ENCODE data around the gene SPATA13.
"Not testable (repeated sequence)": the region's sequence is repeated elsewhere in the genome, so short reads cannot be mapped to it uniquely, and the experiment has no call there.

SPATA13 gene

DNA sequence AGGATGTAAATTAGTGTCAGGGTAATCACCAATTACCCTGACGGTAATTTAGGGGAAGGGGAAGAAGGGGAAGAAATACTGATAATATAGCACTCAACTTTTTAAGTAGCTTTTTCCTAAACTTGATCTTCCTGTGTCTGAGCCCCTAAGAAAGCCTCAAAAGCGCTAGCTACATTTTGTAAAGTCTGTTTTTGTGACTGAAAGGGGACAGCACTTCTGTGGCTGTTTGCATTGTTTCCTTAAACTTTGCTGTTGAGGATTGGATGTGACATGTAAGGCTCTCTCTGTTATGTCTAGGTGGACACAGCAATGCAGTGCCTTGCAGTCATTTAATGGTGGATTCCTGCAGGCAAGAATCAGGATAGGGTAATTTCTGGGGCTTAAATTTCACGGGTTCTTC is 42.8 kb downstream of the SPATA13 start:
- no peak for DNase-seq

DNA sequence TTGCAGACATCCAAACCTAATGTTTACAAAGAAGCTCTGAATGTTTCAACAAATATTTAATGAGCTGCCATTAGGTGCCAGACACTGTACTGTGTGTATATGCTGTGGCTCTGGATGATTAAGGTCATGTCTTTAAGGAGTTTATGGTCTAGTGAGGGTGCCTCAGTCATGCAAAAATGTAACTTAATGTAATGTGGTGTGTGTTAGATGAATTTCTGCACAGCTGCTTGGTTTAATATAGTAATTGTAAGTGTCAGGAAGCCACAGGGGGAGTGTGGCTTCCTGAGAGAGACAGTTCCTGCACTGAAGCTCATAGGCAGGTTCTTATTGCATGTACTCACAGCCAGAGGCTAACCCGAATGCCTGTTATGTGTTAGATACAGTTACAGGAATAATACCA is 43.3 kb downstream of the SPATA13 start:
- DNase-seq, result no peak

DNA sequence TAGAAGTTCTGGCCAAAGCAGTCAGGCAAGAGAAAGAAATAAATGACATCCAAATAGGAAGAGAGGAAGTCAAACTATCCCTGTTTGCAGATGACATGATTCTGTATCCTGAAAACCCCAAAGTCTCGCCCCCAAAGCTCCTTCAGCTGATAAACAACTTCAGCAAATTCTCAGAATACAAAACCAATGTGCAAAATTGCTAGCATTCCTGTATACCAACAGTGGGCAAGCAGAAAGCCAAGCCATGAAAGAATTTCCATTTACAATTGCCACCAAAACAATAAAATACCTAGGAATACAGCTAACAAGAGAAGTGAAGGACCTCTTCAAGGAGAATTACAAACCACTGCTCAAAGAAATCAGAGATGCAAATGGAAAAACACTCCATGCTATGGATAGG is 44.6 kb downstream of the SPATA13 start:
- not testable (repeated sequence) for DNase-seq

DNA sequence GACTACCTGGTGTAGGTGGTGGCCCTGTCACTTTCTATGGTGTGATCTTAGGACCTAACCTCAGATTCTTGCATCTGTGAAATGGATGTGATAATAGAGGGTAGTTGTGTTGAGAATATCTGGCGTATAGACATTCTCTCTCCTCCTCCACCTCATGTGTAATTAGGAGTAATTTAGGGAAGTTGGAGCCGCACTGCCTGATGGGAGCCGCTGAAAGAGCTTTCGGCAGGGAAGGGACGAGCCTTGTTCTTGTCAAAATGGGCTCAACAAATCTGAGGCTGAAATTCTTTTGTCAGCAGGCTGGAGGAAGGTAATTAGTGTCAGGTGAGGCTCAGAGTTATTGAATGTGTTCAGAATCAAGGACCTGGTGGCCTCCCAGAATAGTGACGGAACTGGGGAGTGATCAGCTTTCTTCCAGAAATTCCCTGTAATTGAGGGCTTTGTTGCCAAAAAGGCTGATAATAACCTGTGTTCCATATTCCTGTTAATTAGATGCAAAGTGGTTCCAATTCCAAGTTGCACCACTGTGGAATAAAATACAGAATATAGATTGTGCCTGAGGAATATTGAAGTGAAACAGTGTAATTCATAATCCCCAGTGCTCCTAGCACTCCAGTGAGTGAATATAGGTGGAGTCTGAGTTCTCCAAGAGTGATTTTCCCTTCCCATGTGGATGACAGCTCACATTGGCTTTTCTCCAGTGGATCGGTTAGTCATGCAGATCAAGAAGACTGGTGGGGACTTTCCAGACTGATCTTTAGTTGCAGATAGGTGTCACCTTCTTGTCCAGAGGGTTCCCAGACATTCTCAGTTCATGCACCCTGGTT is 47.5 kb downstream of the SPATA13 start:
- no peak for DNase-seq

DNA sequence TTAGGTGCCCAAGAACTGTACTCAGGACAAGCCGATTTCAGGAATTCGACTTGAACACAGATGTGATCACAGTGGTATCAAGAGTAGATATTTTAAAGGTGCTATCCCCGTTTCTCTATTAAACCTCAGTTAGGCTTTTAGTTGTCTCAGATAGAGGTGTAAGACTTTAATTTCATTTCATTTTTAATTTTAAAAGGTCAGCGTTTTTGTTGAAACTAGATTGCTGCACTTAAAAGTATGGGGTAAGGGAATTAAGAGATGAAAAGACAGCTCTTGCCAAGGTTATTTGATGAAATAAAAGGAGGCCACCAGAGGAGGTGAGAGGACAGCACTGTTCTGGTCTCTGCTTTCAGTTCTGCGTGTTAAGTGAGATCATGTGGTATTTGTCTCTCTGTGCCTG is 48.6 kb downstream of the SPATA13 start:
- no peak for DNase-seq

DNA sequence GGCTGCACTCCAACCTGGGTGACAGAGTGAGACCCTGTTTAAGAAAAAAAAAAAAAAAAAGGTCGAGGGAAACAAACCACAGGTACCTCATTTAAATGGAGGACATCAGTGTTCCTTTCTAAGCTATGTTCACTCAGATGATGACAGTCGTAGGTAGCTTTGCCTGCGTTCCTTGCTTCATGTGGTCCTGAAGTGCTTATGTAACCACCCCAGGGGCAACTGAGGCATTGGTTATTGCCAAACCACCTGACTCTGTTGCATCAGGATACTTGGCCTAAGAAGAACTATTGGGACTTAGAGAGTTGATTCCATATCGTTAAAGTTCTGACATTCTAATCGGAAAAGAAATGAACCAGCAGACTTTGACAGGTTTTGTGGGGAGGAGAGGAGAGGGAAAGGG is 51.7 kb downstream of the SPATA13 start:
- no peak for DNase-seq

DNA sequence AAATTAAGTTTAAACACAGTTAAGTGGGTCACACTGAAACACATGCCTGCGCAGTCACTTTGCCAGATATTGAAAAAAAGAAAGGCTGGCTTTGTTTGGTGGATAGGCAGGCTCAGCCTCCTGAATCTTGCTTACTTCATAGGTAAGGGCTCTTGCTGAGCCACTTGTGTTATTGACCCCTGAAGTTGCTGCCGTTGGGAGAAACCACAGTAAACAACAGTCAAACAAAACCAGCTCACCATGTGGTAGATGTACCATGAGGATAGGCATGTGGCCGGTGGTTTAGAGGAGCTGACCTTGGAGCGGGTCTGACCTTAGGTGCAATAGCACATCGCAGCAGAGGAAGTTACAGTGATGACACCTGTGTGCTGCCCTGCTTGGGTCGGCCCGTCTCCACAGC is 52.2 kb downstream of the SPATA13 start:
- no peak for DNase-seq

DNA sequence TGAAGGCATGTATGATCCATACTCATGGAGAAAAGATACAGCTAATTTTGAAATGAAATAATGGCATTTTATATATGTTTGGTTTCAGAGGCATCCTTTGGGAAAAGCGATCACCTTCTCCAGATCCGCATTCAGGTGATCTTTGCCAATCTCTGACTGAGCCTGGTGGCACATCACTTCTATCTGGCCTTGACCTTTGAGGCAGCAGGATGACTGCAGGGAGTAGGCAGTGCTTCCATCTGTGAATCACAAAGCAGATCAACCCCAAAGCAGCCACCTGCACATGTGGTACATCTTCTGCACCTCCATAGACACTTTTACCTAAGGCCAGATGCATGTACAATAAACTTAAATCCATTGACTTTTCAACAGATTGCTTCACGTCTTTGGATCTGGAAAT is 53.4 kb downstream of the SPATA13 start:
- DNase-seq, result no peak

DNA sequence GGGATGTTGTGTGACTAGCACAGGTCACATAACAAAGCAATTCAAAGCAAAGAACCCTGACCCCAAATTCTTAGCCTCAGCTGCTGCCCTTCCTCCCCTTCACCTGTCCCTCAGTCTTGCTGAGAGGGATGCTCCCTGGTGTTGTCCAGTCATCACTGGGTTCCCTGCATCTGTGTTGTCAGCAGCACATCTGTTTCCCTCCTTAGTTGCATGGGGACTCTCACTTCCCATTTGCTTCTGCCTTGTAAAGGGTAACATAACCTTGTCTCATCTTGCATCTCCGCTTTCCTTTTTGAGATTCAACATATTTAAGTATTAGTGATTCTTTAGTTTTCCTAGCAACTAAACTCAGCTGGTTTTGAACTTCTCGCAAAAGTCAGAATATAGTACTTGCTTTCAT is 54.0 kb downstream of the SPATA13 start:
- no peak for DNase-seq

DNA sequence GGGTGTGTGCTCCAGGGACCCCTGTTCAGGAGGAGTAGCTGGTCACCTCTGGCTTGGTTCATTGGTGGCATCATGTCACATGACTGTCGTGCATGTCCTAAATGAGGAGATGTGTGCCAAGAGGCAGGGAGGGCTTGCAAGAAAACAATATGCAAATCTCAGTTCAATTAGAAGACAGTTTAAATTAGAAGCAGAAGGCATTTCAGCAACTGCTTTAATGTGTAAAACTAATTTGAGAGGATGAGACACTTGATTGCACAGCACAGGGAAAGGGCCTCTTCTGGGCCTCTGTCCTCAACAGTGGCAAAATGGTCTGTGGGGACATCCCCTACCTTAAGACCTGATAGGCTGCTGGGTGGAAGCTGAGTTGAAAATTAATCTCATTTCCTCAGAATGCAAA is 54.6 kb downstream of the SPATA13 start:
- no peak for DNase-seq

DNA sequence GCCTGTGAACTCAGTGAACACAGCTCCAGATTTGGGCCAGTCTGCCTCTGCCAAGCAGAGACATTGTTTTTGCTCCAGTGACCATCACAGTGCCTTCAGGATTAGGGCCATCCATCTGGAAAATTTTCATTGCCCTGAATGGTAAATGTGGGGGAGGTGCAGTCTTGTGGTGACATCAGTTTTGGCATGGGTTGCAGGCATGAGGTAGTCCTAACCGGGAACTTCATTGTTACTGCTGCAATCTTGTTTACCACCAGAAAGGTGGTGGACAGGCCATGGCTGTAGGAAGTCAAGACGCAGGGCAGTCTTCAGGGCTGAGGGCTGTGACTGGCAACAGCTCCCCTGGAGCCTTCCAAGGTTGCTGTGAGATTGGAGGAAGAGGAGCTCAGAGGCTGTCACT is 55.2 kb downstream of the SPATA13 start:
- no peak for DNase-seq

DNA sequence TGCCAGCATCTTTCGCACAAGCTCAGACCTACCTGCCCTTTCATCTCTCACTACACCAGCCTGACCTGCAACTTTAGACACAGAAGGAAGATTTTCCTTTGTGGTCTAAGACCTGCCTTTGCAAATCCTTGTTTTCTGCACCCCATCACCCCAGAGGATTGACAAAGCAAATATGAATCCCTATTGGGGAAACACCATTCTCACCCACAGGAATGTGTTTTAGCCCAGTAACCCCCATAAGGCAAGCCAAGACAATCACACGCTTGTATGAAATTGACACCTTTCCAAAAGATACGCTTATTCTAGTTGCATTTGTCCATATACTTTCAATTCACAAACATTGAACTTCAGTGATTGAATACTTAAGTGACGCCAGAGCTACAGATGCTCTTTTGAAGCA is 55.7 kb downstream of the SPATA13 start:
- no peak for DNase-seq

DNA sequence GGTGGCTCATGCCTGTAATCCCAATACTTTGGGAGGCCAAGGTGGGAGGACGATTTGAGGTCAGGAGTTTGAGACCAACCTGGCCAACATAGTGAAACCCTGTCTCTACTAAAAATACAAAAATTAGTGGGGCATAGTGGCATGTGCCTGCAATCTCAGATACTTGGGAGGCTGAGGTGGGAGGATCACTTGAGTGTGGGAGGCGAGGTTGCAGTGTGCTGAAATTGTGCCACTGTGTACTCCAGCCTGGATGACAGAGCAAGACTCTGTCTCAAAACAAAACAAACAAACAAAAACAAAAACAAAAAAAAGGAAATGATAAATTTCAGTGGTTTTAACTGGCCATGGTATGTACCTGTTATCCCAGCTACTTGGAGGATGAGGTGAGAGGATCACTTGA is 56.3 kb downstream of the SPATA13 start:
- not testable (repeated sequence) for DNase-seq

DNA sequence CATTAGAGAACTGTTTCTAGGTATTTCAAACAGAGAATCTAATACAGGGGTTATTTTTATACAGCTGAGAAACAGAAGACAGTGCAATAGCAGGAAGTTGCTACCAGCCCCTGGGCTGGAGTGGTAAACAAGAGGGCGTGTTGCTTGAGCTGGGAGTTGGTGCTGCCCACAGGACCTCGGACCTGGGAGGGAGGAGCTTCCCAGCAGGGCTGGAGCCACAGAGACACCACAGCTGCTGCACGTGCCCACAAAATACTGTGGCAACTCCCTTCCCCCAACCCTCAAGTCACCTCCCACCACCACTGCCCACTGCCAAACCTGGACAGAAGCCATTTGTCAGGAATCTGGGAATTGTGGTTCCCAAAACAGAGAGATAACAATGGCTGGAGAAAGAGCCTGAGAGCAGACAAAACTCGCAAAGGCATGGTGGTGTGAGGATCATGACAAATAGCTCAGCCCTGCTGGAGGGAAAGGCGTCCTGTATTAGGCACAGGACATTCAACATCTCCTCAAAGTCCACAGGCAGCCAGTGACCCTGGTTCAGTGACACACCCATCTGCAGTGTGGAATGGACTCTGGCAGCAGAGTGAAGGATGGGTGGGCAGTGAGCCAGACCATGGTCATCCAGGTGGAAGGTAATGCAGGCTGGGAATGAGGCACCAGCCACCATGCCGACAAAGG is 57.2 kb downstream of the SPATA13 start:
- DNase-seq, result no peak

DNA sequence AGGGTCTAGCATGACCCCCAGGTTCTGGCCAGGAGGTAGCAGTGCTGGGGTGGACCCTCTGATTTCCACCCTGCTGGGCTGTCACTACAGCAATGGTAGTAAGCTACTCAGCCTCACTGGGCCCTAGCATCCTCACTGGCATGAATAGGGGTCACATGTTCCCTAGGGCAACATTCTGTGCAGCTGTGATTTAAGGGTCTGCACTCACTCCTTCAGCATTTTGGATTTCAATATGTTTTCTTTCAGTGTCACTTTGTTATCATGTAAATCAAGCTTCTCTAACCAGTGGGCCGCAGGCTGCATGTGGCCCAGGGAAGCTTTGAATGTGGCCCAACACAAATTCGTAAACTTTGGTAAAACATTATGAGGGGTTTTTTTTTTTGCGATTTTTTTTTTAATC is 57.8 kb downstream of the SPATA13 start:
- no peak for DNase-seq

DNA sequence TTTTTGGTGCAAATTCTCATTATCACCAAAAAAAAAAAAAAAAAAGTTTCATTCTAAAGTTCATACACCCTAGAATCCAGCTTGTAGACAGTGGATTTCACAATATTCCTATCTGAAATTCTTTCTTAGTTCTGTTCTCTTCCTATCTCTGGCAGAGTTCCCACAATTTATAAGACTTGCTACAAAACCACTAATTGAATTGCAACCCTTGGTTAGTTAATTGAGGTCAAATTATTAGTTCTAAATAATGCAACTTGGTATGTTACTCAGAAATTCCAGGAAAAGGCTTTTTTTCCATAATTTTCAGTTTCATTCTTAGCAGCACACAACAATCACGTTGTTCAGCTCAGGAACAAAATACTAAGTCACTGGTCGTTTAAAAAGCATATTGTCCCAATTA is 58.5 kb downstream of the SPATA13 start:
- DNase-seq, result no peak

DNA sequence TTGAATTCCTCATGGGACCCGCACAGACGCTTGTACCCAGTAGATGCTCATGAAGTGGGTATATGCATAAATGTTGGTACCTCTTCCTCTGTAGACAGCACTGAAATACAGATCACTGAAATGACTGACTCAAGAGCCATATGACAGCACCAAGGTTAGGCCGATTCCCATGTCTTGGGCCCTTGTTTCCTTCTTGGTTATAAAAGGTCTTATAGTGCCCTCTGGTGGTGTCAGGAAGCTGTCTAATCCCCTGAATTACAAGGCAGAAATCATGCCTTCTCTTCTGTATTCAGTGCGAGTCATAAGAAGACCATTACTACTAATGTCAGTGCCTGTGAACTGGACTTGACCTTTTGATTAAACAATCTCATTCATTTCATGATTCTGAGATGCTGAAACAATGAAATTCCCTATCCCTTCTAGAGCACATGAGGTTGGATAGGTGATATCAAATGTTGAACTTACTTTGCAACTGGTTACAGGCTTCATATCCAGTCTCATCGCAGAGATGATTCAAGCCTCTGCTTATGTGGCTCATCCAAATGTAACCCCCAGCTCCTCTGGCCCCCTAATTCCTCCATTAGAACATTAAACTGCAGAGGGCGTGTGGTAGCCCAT is 59.7 kb downstream of the SPATA13 start:
- DNase-seq, result no peak

DNA sequence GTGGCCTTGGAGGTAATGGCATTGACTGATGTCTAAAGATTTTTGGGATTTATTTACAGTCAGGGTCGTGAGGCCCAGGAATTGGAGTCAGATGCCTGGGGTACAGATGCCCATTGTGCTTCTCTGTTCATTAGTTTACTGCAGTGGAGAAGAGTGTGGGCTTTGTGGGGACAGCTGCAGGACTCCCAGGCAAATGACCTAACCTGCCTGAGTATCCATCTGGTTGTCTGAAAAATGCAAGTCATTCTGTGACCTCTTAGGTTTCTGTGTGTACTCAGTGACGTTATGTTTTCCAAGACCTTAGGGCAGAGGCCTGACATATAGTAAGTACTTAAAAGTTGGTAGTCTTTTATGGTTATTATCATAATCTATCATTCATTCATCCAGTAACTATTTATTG is 60.5 kb downstream of the SPATA13 start:
- no peak for DNase-seq

DNA sequence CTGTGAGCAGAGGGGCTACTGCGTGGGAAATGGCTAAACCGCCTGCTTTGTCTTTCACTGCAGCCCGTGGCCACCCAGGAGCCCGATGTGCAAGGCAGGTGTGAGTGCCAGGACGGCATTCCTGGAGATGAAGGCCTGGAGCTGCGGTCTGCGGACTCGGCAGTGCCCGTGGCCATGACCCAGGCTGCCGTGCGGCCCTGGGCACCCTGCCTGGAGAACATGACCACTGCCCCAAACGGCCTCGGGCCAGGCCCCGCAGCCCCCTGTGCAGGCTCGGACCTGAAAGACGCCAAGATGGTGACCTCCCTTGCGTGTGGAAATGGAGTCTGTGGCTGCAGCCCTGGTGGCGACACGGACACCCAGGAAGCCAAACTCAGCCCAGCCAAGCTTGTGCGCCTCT is 62.2 kb downstream of the SPATA13 start:
- no peak for DNase-seq

DNA sequence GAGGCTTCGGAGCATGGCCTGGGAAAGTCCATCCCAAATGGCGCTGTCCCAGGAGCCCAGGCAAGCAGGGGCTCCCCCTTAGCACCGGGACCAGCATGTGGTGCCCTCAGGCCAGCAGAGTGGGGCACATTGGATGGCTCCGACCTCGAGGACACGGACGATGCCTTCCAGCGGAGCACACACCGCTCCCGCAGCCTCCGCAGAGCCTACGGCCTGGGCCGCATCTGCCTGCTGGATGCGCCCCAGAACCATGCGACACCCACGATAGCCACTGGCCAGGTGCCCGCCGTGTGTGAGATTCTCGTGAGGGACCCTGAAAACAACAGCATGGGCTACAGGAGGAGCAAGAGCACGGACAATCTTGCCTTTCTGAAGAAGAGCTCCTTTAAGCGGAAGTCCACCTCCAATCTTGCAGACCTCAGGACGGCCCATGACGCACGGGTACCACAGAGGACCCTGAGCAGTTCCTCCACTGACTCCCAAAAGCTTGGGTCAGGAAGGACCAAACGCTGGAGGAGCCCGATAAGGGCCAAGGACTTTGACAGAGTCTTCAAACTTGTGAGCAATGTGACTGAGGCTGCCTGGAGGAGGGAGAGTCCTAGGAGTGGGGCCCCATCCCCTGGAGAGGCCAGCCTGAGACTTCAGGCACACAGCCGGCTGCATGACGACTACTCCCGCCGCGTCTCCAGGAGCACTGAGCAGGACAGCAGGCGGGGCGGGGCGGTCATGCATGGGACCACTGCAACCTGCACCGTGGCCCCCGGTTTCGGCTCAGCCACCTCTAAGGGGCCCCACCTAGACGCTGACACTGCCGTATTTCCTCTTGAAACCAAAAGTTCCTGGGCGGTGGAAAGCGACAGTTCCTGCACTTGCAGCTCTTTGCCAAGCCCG is 63.1 kb downstream of the SPATA13 start:
- no peak for DNase-seq

DNA sequence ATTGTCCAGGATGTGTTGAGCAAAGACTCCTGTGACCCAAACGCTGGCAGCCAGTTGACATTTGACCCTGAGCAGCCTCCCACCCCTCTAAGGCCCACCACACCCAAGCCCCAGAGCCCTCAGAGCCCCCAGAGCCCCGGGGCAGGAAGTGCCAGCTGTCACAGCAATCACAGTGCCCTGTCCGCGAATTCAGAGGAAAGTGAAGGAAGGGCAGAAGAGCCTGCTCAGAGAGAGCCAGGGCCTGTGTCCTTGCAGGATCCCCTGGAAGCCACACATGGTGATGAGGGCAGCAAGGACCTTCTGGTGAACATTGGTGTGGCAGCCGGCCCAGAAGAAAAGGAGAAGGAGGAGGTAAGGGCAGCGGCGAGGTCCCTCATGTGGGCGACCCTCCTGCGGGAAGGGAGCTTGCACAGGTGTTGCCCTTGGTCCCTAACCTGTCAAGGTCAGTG is 63.7 kb downstream of the SPATA13 start:
- no peak for DNase-seq

DNA sequence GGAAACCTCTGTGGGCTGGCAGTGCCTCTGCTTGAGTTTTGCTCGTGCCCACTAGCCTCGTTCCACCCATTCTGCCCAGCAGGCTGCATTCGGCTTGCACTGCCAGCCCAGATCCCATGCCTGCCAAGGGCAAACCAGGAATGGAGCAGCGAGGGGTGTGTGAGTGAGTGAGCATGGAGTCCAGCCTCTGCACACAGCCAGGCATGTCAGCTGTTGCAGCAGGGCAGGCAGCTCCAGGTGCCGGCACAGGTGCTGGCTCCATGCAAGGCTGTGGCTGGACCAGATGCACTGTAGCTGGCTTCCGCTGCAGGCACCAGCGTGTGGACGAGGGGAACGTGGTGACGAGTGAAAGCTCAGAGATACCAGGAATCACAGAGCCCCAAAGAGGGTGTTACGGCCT is 64.5 kb downstream of the SPATA13 start:
- no peak for DNase-seq

DNA sequence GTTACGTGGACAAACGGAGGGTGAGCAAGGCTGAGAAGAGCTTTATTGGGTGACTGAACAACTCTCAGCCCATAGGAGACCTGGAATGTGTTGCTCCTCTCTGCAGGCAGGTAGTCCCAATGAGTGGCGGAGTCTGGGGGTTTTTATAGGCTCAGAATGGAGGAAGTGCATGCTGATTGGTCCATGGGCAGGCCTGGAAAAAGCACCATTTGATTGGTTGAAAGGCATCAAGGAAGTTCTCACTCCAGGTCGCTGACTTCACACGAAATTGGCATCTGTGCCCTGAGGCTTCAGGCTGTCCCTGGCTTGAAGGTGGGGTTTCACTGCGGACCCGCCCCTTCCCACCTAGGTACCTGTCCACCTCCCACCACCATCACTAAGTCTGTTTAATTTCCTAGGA is 65.4 kb downstream of the SPATA13 start:
- DNase-seq, result no peak

All from NCI-H187 treated with DMSO at 0.1 percent for 48 hours (cell line).